Nephron (organoid): ENCODE results near the gene GPATCH11.

Experiments used
- H3K27ac Mint-ChIP-seq, 3 experiments: 2 replicates each; pipeline ENCODE4 v1.8.0; 2020; ENCODE audit warnings: mixed read lengths in 3 of 3, mild to moderate bottlenecking in 2 of 3, moderate library complexity in 1 of 3
- H3K27me3 Mint-ChIP-seq: 2 replicates; pipeline ENCODE4 v1.8.0; 2021; ENCODE audit warnings: low read depth, mild to moderate bottlenecking, moderate library complexity, mixed read lengths
- H3K36me3 Mint-ChIP-seq: 2 replicates; pipeline ENCODE4 v1.8.0; 2020; ENCODE audit warnings: low read depth, mixed read lengths
- H3K4me1 Mint-ChIP-seq: 2 replicates; pipeline ENCODE4 v1.8.0; 2020; ENCODE audit warnings: mixed read lengths
- H3K4me3 Mint-ChIP-seq, 3 experiments: 2 replicates each; pipeline ENCODE4 v1.8.0; 2020; ENCODE audit warnings: mild to moderate bottlenecking in 3 of 3, mixed read lengths in 3 of 3, moderate library complexity in 2 of 3
- H3K9me3 Mint-ChIP-seq: 2 replicates; pipeline ENCODE4 v1.8.0; 2020; ENCODE audit warnings: mixed read lengths
- TF ChIP-seq, protein P1 (sequence below), 3 experiments: fragments of 200-600 bp; sonication (generic); IDR thresholded peaks; one replicate each; pipeline ENCODE4 v1.5.0; 2021; ENCODE audit warnings: antibody characterized with exemption in 3 of 3; ENCODE audit not compliant: unreplicated experiment in 3 of 3

Gene GPATCH11

DNA sequence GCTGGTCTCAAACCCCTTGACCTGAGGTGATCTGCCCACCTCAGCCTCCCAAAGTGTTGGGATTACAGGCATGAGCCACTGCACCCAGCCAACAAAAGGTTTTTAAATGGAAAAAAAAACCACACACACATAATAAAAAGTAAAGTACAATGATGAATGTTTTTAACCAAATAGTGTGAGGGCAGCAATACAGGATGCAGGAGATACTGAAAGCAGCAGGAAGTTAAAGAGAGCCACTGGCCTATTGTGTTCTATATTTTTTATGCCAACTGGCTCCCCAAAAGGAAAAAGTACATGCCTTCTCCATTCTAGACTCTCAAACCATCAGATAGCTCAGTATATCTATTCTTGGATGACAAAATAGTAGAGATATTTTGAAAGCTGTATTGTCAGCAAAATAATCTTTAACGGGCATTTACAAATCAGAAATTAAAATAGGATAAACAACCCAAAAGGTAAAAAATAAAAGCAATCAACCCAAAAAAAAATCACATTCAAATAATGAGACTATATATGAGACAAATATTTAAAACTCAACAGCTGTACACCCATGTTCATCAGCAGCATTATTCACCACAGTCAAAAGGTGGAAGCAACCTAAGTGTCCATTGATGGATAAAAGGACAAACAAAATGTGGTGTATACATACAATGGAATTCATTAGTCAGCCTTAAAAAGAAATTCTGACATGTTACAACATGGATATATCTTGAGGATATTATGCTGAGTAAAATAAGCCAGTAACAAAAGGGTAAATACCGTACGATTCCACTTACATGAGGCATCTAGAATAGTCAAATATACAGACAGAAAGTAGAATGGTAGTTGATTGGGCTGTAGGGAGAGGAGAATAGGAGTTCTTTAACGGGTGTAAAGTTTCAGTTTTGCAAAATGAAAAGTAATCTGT lies 26.2 kb downstream of the GPATCH11 start:
- Mint-ChIP-seq H3K27ac (no peak overlapping the region), H3K9me3 (no peaks in the 10 kb centered on the region), H3K27me3 (peaks cover 3% of the 10 kb centered on the region), H3K4me3 (no peak overlapping the region), H3K4me1 (no peaks in the 10 kb centered on the region), H3K36me3 (peaks cover 59% of the 10 kb centered on the region)
- TF ChIP-seq, protein P1, sequence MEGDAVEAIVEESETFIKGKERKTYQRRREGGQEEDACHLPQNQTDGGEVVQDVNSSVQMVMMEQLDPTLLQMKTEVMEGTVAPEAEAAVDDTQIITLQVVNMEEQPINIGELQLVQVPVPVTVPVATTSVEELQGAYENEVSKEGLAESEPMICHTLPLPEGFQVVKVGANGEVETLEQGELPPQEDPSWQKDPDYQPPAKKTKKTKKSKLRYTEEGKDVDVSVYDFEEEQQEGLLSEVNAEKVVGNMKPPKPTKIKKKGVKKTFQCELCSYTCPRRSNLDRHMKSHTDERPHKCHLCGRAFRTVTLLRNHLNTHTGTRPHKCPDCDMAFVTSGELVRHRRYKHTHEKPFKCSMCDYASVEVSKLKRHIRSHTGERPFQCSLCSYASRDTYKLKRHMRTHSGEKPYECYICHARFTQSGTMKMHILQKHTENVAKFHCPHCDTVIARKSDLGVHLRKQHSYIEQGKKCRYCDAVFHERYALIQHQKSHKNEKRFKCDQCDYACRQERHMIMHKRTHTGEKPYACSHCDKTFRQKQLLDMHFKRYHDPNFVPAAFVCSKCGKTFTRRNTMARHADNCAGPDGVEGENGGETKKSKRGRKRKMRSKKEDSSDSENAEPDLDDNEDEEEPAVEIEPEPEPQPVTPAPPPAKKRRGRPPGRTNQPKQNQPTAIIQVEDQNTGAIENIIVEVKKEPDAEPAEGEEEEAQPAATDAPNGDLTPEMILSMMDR (IDR thresholded peaks at IDR 0.05; ENCODE audit: unreplicated experiment in 3 of 3), result no peak

DNA sequence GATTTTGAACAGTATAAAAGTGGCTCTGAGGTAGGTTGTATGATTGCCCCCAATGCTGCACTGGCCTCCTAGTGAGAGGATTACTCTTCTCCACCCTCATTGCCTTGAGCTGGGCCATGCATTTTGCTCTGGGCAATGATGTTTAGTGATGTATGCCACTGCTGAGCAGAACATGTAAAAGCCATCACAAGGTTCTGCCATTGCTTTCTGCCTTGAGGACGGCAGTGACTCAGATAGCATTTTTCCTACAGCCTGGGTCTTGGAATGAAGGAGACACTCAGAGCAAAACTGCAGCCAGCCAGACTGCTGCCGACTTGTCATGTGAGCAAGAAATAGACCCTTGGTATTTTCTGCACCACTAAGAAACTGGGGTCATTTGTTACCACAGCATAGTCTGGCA lies 27.6 kb downstream of the GPATCH11 start:
- Mint-ChIP-seq H3K36me3 (peaks cover 56% of the 10 kb centered on the region), H3K9me3 (no peaks in the 10 kb centered on the region), H3K27me3 (peaks cover 3% of the 10 kb centered on the region), H3K4me3 (no peak overlapping the region), H3K27ac (no peak overlapping the region), H3K4me1 (no peaks in the 10 kb centered on the region)
- TF ChIP-seq, protein P1 (IDR thresholded peaks at IDR 0.05; ENCODE audit: unreplicated experiment in 3 of 3), result no peak

DNA sequence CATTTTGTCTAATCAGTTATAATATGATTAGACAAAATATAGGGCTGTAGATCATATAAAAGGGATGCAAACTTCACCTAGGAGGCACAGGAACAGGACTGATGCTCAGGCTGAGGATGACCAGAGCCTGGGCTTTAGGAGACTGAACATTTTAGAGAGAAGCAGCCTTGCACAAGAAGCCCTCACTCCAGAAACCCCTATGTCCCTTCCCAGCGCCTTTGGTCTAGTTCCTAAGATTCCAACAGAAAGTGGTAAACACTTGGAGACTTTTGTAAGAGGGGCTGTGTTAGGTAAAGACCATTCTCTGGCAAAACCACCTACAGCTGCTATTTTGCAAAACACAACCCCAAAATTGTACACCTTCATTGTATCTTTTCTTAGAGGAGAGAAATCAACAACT lies 33.2 kb downstream of the GPATCH11 start:
- TF ChIP-seq, protein P1 (IDR thresholded peaks at IDR 0.05; ENCODE audit: unreplicated experiment in 3 of 3), result no peak
- Mint-ChIP-seq H3K27me3 (no peaks in the 10 kb centered on the region), H3K27ac (no peak overlapping the region), H3K36me3 (peaks cover 52% of the 10 kb centered on the region), H3K9me3 (no peaks in the 10 kb centered on the region), H3K4me3 (no peak overlapping the region), H3K4me1 (peaks cover 8% of the 10 kb centered on the region)

DNA sequence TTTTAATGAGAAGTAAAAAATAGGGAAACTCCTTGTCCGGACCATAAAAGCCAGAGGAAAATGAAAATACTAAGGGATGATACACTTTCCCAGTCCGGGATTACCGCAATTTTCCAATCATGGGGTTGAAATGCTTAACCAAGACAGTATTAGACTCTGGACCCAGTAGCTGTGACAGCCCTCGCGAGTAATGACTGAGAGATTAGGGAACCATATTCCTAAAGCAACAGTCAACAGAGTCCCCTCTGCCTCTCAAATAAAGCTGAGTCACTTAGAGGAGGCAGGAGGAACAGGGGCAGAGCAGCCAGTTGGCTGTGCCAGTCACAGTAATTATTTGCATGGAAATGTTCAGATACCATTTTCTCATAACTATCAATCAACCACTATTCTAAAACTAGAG lies 34.8 kb downstream of the GPATCH11 start:
- Mint-ChIP-seq H3K4me3 (no peak overlapping the region), H3K27me3 (no peaks in the 10 kb centered on the region), H3K27ac (no peak overlapping the region), H3K4me1 (peaks cover 9% of the 10 kb centered on the region), H3K9me3 (no peaks in the 10 kb centered on the region), H3K36me3 (peaks cover 52% of the 10 kb centered on the region)
- TF ChIP-seq, protein P1 (IDR thresholded peaks at IDR 0.05; ENCODE audit: unreplicated experiment in 3 of 3), result no peak

DNA sequence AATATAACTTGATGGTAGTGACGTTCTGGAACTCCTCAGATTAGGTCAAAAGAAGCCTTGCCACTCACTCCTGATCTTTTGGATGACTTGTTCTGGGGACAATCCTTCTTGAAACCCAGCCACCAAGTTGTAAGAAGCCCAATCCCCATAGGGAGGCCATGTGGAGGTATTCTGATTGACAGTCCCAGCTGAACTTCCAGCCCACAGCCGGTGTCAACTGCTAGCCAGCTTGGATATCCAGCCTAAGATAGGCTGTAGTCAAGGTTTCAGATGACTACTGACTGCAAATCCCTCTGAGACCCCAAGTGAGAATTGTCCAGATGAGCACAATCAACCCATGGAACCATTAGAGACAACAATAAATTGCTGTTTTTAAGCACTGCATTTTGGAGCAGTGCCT lies 41.1 kb downstream of the GPATCH11 start:
- H3K9me3 Mint-ChIP-seq, result no peaks in the 10 kb centered on the region
- H3K27ac Mint-ChIP-seq, result peak overlapping the region; percentile 78 to 96 (median 85)
- H3K4me1 Mint-ChIP-seq, result peaks cover 17% of the 10 kb centered on the region
- H3K4me3 Mint-ChIP-seq, result no peak overlapping the region
- peaks cover 65% of the 10 kb centered on the region for H3K36me3 Mint-ChIP-seq
- H3K27me3 Mint-ChIP-seq, result peaks cover 3% of the 10 kb centered on the region
- TF ChIP-seq, protein P1 (IDR thresholded peaks at IDR 0.05; ENCODE audit: unreplicated experiment in 3 of 3), result no peak

DNA sequence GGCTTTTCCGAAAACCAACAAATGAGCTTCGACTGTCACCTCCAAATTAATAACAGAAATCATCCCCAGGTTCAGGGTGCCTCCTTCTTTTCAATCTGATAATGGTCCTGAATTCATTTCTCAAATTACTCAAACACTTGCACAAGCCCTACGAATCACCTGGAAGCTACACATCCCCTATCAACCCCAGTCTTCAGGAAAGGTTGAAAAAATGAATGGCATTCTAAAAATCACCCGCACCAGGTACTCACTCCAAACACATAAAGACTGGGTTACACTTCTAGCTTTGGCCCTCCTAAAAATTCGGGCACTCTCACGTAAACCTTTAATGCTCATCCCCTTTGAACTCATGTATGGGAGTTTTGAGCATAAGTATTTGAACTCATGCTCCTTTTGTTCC lies 48.6 kb downstream of the GPATCH11 start:
- Mint-ChIP-seq H3K4me3 (no peak overlapping the region), H3K9me3 (no peaks in the 10 kb centered on the region), H3K4me1 (no peaks in the 10 kb centered on the region), H3K36me3 (peaks cover 44% of the 10 kb centered on the region), H3K27ac (no peak overlapping the region), H3K27me3 (no peaks in the 10 kb centered on the region)
- TF ChIP-seq, protein P1 (IDR thresholded peaks at IDR 0.05; ENCODE audit: unreplicated experiment in 3 of 3), result no peak
